Ovary (tissue), 9 donors: Measurements from ENCODE around the gene CENPH. TPM values are rescaled to one million over a fixed set of nuclear protein-coding genes. Genes with fewer than 3 reads are reported as not detected.

Source experiments
- DNase-seq, 5 donors: peaks; one replicate each; pipeline ENCODE4 v3.0.0-alpha.2; 2019 to 2020
- H3K27ac ChIP-seq, 2 donors: fragments of 200-600 bp; one replicate each; pipeline versions ENCODE4 v1.5.1 to v1.8.0; 2019 to 2022
- H3K27me3 ChIP-seq: fragments of 200-600 bp; one replicate; pipeline ENCODE4 v1.8.0; 2022
- H3K36me3 ChIP-seq: fragments of 200-600 bp; sonication (generic); one replicate; pipeline ENCODE4 v1.5.1; 2019
- H3K4me1 ChIP-seq: one replicate; pipeline ENCODE4 v1.8.1; 2013; ENCODE audit warnings: mild to moderate bottlenecking, moderate library complexity; ENCODE audit not compliant: insufficient read depth
- H3K4me3 ChIP-seq: fragments of 200-600 bp; sonication (generic); one replicate; pipeline ENCODE4 v1.5.1; 2017
- H3K9me3 ChIP-seq, 2 donors: fragments of 200-600 bp in 1 of 2; sonication (generic) in 1 of 2; one replicate each; pipeline versions ENCODE4 v1.5.1 to v1.8.1; 2013 to 2019; ENCODE audit warnings: mild to moderate bottlenecking in 1 of 2, moderate library complexity in 1 of 2
- CTCF ChIP-seq, 3 donors: fragments of 450-650 bp in 2 of 3; fragments of 200-600 bp in 1 of 3; IDR thresholded peaks; one replicate each; pipeline versions ENCODE4 v1.5.1 to v1.8.0; 2016 to 2022; ENCODE audit warnings: antibody characterized with exemption in 3 of 3, mild to moderate bottlenecking in 1 of 3
- EP300 ChIP-seq: sonication (generic); formaldehyde crosslinking; IDR thresholded peaks from one replicate; pipeline ENCODE4 v1.6.1; 2017; ENCODE audit warnings: antibody characterized with exemption
- POLR2A ChIP-seq: fragments of 450-650 bp; IDR thresholded peaks from one replicate; pipeline ENCODE4 v1.6.1; 2017; ENCODE audit warnings: antibody characterized with exemption, mild to moderate bottlenecking, moderate library complexity
- WGBS, 3 donors: extraction: QIAGEN DNeasy Blood & Tissue Kit in 1 of 3; methylation state at CpG; one replicate each; pipeline versions ENCODE4 v1.1.5 to v1.1.7; 2013 to 2017; 5-methylcytosine and 5-hydroxymethylcytosine counted together
- intact Hi-C, 4 donors: fragments of 100-400 bp; cut with DNase I; formaldehyde crosslinking; loops; one replicate each; pipeline versions ENCODE4 v1.11.0 to v1.15.1; 2022 to 2023
- polyA plus RNA-seq, 2 donors: library from polyadenylated mRNA; stranded (reverse); fragments of 200-250 nt in 1 of 2; fragments of 350-450 nt in 1 of 2; fragmentation: Illumina TruSeq in 1 of 2; extraction: RNeasy Lipid Tissue Mini Kit (QIAGEN cat#74804) in 1 of 2; gene quantifications; one replicate each; pipeline ENCODE4 v1.2.3, GENCODE V29; 2013 to 2014
- total RNA-seq, 7 donors: library from RNA; depleted of rRNA in 2 of 7; stranded (reverse); fragments of >200 nt in 2 of 7; fragmentation: NEBNext Ultra II Directional in 3 of 7; extraction: Animal tissue kit (Norgen Biotek cat#: 25700) in 3 of 7; gene quantifications; one replicate each; pipeline versions ENCODE4 v1.1.0 to v1.2.4, GENCODE V29; 2016 to 2023
- donor health status: DM: no; HTN: no; CAD: no; lungs with moderate emphysema.
- donor health status: DM: no; HTN: no; CAD: no.
- donor health status: Bipolar disorder and iron deficiency.
- donor health status: DM: yes; HTN: yes; CAD: no.
- donor health status: DM: no; HTN: no; CAD: no.
- donor health status: DM: yes; HTN: yes; CAD: no.

Gene CENPH
- total and polyA plus RNA-seq, 9 donors, result 2.3 to 9.6 (median 4.3) TPM

- Histone ChIP-seq H3K36me3 (no peaks in the 10 kb centered on the region), H3K27ac (no peak overlapping the region), H3K4me1 (no peaks in the 10 kb centered on the region), H3K4me3 (no peak overlapping the region), H3K27me3 (no peaks in the 10 kb centered on the region), H3K9me3 (no peaks in the 10 kb centered on the region)
- no peak for TF ChIP-seq POLR2A
- no peak for TF ChIP-seq EP300
- no peak for TF ChIP-seq CTCF (IDR thresholded peaks at IDR 0.05)
- intact Hi-C loops, result loop anchor here in 1 of 4 donors (5.0 kb wide), 1 partner anchor 1454 kb away; no protein-coding TSS in a partner anchor
- DNase-seq, result no peak
- 94 to 95% (median 95%) methylated on average over 5 of the region's 5 CpGs for WGBS, 3 donors
Measured at GRCh38 chr5:69206528-69207190, 17.3 kb downstream of the CENPH start.

- no peaks in the 10 kb centered on the region for H3K4me1 ChIP-seq
- H3K4me3 ChIP-seq, result no peak overlapping the region
- H3K27me3 ChIP-seq, result no peaks in the 10 kb centered on the region
- intact Hi-C loops, result loop anchor here in 1 of 4 donors (5.0 kb wide), 1 partner anchor 1457 kb away; no protein-coding TSS in a partner anchor
- H3K27ac ChIP-seq, result no peak overlapping the region
- H3K9me3 ChIP-seq, result no peaks in the 10 kb centered on the region
- H3K36me3 ChIP-seq, result no peaks in the 10 kb centered on the region
- TF ChIP-seq CTCF (IDR thresholded peaks at IDR 0.05), result no peak
- TF ChIP-seq EP300, result no peak
- no peak for TF ChIP-seq POLR2A
- WGBS, 3 donors, result 32 to 49% (median 33%) methylated on average over 2 of the region's 2 CpGs
- DNase-seq, result no peak
Measured at GRCh38 chr5:69209602-69210001, 20.2 kb downstream of the CENPH start.

- intact Hi-C loops, result no loop called here
- WGBS, 3 donors, result 81 to 87% (median 84%) methylated on average over 2 of the region's 2 CpGs
Measured at GRCh38 chr5:69211200-69211599, 21.8 kb downstream of the CENPH start.

GRCh38 chr5:69212022-69212421, 22.6 kb downstream of the CENPH start:
- H3K36me3 ChIP-seq, result no peaks in the 10 kb centered on the region
- TF ChIP-seq CTCF (IDR thresholded peaks at IDR 0.05), result no peak
- no peak for TF ChIP-seq EP300
- TF ChIP-seq POLR2A, result no peak
- DNase-seq, result no peak
- no peaks in the 10 kb centered on the region for H3K4me1 ChIP-seq
- intact Hi-C loops, result no loop called here
- WGBS, 3 donors, result 83 to 94% (median 86%) methylated on average over 2 of the region's 2 CpGs
- H3K9me3 ChIP-seq, result no peaks in the 10 kb centered on the region
- H3K4me3 ChIP-seq, result no peak overlapping the region
- H3K27ac ChIP-seq, result no peak overlapping the region
- H3K27me3 ChIP-seq, result no peaks in the 10 kb centered on the region

More at GRCh38 chr5:69211200-69211599, 21.8 kb downstream of the CENPH start:
- Histone ChIP-seq H3K27me3 (no peaks in the 10 kb centered on the region), H3K9me3 (no peaks in the 10 kb centered on the region), H3K4me3 (no peak overlapping the region), H3K36me3 (no peaks in the 10 kb centered on the region), H3K27ac (no peak overlapping the region), H3K4me1 (no peaks in the 10 kb centered on the region)
- no peak for DNase-seq
- TF ChIP-seq EP300 (no peak), POLR2A (no peak), CTCF (IDR thresholded peaks at IDR 0.05) (no peak)
